GM10266 (cell line): ENCODE results near the gene POLN.

ENCODE experiments used
- DNase-seq: peaks from one replicate; pipeline ENCODE4 v3.0.0; 2012; ENCODE audit errors: extremely low spot score
- TF ChIP-seq, protein P1 (sequence below): IDR thresholded peaks from 2 replicates; pipeline ENCODE4 v1.5.1; 2012; ENCODE audit warnings: mild to moderate bottlenecking, low read depth; ENCODE audit not compliant: control insufficient read depth, insufficient read depth; ENCODE audit errors: missing control alignments

POLN gene

DNA sequence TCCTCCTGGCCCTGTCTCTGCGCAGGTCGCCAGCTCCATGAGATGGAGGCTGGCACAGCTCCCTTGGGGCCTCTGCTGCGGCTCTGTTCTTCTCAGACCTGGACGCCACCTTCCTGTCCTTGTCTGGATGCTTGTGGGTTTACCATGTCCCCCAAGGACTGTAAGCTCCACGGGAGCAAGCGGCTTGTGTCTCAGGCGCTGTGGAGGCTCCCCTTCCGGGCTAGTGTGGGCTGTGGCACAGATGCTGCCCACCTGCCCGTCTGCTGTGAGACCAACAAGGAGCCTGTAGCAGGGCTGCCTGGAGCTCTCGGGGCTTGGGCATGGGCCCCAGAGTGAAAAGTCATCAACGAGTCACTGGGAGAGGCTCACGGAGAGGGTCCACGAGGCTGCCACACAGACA, 157.6 kb downstream of the POLN start:
- no peak for DNase-seq

DNA sequence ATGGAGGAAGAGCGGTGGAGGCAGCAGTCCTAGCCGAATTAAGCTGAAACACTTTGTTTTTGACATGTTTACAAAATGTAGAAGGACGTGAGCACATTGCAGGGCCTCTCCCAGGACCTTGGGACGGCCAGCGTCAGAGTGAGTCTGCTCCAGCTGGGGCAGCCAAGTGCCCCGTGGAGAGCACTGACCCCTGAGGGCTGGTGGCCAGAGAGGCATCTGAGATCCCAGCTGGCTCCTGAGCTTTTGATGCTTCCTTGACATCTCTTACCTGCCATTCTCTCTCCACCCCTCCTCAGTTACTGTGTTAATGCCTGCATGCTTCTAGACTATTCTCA, 158.1 kb downstream of the POLN start:
- DNase-seq: no peak

More for the DNA sequence above, 157.6 kb downstream of the POLN start:
- TF ChIP-seq, protein P1, sequence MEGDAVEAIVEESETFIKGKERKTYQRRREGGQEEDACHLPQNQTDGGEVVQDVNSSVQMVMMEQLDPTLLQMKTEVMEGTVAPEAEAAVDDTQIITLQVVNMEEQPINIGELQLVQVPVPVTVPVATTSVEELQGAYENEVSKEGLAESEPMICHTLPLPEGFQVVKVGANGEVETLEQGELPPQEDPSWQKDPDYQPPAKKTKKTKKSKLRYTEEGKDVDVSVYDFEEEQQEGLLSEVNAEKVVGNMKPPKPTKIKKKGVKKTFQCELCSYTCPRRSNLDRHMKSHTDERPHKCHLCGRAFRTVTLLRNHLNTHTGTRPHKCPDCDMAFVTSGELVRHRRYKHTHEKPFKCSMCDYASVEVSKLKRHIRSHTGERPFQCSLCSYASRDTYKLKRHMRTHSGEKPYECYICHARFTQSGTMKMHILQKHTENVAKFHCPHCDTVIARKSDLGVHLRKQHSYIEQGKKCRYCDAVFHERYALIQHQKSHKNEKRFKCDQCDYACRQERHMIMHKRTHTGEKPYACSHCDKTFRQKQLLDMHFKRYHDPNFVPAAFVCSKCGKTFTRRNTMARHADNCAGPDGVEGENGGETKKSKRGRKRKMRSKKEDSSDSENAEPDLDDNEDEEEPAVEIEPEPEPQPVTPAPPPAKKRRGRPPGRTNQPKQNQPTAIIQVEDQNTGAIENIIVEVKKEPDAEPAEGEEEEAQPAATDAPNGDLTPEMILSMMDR: no peak

DNA sequence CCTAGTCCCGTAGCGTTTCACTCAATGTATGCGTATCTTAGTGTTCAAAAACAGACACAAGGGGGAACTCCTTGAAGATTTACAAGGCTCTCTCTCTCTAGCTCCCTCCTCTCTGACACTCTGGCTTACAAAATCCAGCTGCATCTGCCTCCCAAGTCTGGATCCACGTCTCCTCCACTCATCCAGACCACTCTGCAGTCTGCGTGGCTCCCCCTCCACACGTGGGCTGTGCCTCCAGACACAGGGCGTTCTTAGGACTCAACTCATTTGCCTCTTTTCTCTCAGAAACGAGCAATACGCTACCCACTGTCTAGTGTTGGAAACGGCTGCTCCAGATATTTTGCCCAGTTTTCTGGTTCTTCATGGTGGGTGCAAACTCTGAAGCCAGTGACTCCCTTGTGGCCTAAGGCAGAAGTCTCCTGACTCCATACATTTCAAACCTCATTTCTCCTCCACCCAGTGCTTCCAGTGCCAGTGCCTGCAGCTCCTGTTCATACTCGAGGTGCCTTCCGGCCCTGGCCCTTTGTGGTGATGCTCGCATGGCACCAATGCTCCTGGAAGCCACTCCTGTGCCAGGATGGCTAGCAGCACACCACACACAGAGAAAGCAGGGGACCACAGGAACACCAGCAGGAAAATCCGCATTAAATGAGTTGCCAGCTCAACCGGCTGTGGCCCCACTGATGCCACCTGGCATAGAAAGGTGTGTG, 158.7 kb downstream of the POLN start:
- DNase-seq: no peak
- TF ChIP-seq, protein P1: no peak

More for the DNA sequence above, 158.1 kb downstream of the POLN start:
- TF ChIP-seq, protein P1: no peak

DNA sequence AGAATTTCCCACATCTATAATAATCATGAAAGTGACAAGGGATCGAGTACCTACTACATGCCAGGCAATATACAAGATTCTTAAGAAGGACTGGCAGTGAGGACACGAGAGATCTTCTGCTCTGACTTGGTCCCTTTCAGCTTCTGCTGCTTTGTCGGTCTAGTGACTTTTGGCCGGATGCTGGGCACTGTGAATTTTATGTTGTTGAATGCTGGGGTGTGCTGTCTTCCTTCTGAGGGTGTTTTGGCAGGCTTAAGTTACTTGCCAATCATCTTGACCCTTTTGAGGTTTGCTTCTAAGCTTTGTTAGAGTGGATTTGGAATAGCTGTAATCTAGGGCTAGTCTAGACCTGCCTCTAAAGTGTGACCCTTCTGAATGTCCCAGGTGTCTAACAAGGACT, 159.3 kb downstream of the POLN start:
- TF ChIP-seq, protein P1: no peak
- DNase-seq: no peak

DNA sequence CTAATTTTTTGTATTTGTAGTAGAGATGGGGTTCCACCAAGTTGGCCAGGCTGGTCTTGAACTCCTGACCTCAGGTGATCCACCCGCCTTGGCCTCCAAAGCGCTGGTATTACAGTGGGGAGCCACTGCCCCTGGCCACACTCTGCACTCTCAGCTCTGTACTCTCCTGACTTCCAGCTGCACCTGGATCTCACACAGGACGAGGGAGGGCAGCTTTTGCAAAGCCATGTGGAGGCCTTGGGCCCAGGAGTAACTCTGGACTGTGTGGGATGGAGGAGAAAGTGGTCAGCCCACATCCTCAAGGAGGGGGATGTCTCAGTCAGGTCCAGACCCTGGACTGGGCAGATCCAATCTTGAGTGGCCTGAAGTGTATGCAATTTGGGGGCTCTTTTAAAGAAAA, 159.8 kb downstream of the POLN start:
- TF ChIP-seq, protein P1: no peak
- DNase-seq: no peak

DNA sequence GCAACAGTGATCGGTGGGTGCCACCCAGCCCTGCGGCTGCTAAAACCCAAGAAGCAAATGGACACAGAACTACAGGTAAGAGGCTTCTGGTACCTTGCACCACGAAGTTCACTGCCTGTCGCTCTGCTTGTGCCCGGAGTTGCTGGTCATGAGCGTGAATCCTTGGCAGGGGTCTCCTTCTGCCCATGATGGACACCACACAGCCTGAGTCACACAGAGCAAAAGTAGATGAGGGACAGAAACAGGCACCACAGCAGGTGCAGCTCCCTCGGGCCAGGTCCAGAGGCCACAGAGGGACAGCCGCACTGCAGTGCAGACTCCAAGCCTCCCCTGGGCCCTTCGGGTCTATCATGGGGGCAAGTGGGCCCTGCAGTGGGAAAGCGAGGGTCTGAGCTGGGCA, 160.4 kb downstream of the POLN start:
- TF ChIP-seq, protein P1: no peak
- DNase-seq: no peak

DNA sequence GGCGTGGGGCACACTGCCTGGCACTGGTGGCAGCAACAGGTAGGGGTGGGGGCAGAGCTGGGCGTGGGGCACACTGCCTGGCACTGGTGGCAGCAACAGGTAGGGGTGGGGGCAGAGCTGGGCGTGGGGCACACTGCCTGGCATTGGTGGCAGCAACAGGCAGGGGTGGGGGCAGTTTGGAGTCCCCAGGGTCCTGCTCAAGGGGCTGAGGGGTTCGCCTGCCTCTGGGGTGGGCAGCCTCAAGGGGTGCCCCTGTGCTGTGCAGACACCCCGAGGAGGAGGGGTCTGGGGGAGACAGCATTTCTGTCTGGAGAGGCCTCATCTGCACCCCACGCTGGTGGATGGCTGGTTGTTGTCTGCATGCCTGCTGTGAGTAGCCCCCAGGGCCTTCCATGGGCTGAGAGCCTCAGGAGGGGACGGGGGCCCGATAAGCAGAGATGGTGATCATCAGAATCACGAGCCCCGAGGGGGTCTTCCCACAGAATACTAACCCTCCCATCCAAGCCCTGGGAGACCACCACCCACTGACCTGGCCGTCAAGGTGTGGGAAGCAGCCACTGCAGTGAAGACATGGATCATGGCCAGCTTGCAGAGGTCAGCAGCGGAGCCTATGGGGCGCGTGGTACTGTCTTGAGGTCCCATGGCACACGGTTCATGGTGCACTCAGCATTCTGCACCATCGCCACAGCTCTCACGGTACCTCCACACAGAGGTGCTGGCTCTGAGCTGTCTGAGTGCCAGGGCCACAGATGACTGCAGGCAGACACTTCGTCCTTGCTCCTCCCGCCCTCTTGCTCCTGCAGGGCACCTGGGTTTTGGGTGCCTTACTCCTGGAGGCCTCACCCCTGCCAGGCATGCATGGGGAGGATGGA, 161.3 kb downstream of the POLN start:
- TF ChIP-seq, protein P1: no peak

More for the DNA sequence above, 161.3 kb downstream of the POLN start:
- DNase-seq: no peak
